ENCODE results near the gene TSC22D2. TPM values are rescaled to one million over a fixed set of nuclear protein-coding genes. Genes with fewer than 3 reads are reported as not detected.

TSC22D2 gene
- total and polyA plus RNA-seq, 2 of the 8 experiments (the other 6 are each of a cell fraction or from before 2014, with no cell fraction given) = 3.4 to 27.6 TPM

DNA sequence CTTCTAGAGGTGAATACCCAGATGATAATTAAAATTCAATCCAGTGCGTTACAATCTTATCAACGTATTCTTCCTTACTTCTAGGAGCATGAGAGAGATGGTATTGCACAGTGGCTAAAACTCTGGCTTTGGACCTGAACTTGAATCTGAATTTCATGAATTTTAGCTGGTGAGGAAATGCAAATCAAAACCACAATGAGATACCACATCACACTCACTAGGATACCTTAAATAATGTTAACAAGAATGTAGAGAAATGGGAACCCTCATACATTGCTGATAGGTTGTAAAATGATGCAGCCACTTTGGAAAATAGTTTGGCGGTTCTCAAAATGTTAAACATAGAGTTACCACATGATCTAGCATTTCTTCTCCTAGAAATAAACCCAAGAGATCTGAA lies 47.1 kb upstream of the TSC22D2 start:
- ChIA-PET POLR2A (ENCODE audit: partially characterized antibody) (interaction anchor here (1.3 kb wide), 1 partner anchor 47 kb away, joined by 3 read pairs; the partner anchor contains the start of gene TSC22D2), CTCF (ENCODE audit: partially characterized antibody) (interaction anchor here (1.0 to 1.6 kb wide), 4 partner anchors 11 to 48 kb away, joined by 3 read pairs; no protein-coding TSS in a partner anchor)
- Histone ChIP-seq H3K14ac (ENCODE audit: insufficient read length) (no peak overlapping the region), H3K79me2 (ENCODE audit: control insufficient read depth in 1 of 2, insufficient read depth in 2 of 2, low read length in 2 of 2) (no peaks in the 10 kb centered on the region), H4K8ac (ENCODE audit: extremely low read depth, insufficient read depth, low read length) (no peak overlapping the region), H4K20me1 (replicated peaks in 1 of 2; ENCODE audit: control insufficient read depth in 1 of 2, insufficient read depth in 2 of 2, low read length in 2 of 2) (no peaks in the 10 kb centered on the region), H3K4ac (replicated peaks; ENCODE audit: insufficient read length, low read depth, low read length) (no peak overlapping the region), H3K36me3 (ENCODE audit: control insufficient read depth in 2 of 4, insufficient read depth in 4 of 4, low read length in 3 of 4) (no peaks in the 10 kb centered on the region), H2BK120ac (replicated peaks; ENCODE audit: low read depth, low read length) (no peak overlapping the region), H3K4me1 (replicated peaks in 1 of 4; ENCODE audit: control insufficient read depth in 3 of 4, insufficient read depth in 4 of 4, low read length in 3 of 4) (no peaks in the 10 kb centered on the region), H3K9ac (replicated peaks in 1 of 4; ENCODE audit: extremely low read depth in 1 of 4, low read depth in 3 of 4, low read length in 3 of 4) (no peak overlapping the region), H3K18ac (ENCODE audit: extremely low read depth, low read length) (no peak overlapping the region), H2AFZ (ENCODE audit: low read length) (no peak overlapping the region), H3K27me3 (replicated peaks in 1 of 4; ENCODE audit: control insufficient read depth in 3 of 4, extremely low read depth in 1 of 4, insufficient read depth in 3 of 4, low read length in 3 of 4) (peaks cover 0 to 1% (median 0%) of the 10 kb centered on the region in 4 experiments; a peak in 1 of 7 replicates), H3K9me3 (ENCODE audit: insufficient read depth in 2 of 2, low read depth in 1 of 2, low read length in 1 of 2) (no peaks in the 10 kb centered on the region), H3K4me3 (ENCODE audit: extremely low read depth in 1 of 4, insufficient read depth in 2 of 4, low read depth in 3 of 4, low read length in 4 of 4) (no peak overlapping the region), H3K23me2 (ENCODE audit: low read depth, low read length) (no peaks in the 10 kb centered on the region), H2BK15ac (ENCODE audit: low read length) (no peak overlapping the region), H3K56ac (replicated peaks; ENCODE audit: insufficient read length, low read depth, low read length) (no peak overlapping the region), H2AK5ac (ENCODE audit: low read depth, low read length) (no peak overlapping the region), H4K5ac (ENCODE audit: insufficient read length, low read depth, low read length) (no peak overlapping the region), H3K4me2 (ENCODE audit: insufficient read depth in 1 of 2, low read depth in 2 of 2, low read length in 2 of 2) (no peak overlapping the region), H2BK5ac (ENCODE audit: low read depth, low read length) (no peak overlapping the region), H2BK20ac (ENCODE audit: low read length) (no peak overlapping the region), H3K23ac (ENCODE audit: insufficient read length) (no peak overlapping the region), H4K91ac (replicated peaks; ENCODE audit: insufficient read length, low read length) (no peak overlapping the region), H3K27ac (ENCODE audit: low read depth, low read length) (no peak overlapping the region), H3K79me1 (ENCODE audit: low read depth, low read length) (no peaks in the 10 kb centered on the region), H2BK12ac (ENCODE audit: low read depth, low read length) (no peak overlapping the region)
- DNase-seq (ENCODE audit: low read depth in 1 of 2, low spot score in 2 of 2) (no peak), FAIRE-seq (no peak)
- 92% methylated on average over 3 of the region's 3 CpGs; no CpG with 5 or more reads in 1 of the 2 experiments for WGBS, 2 experiments (ENCODE audit: extremely low coverage in 1 of 2, insufficient coverage in 1 of 2, insufficient read length in 1 of 2, insufficient replicate concordance in 2 of 2, low coverage in 1 of 2, low lambda C conversion rate in 2 of 2, missing lambda C conversion rate in 1 of 2)
- TF ChIP-seq CTBP2 (IDR thresholded peaks at IDR 0.05; ENCODE audit: borderline replicate concordance, insufficient read depth, insufficient read length, low read length) (no peak), GABPA (IDR thresholded peaks at IDR 0.05; ENCODE audit: borderline replicate concordance, insufficient read depth, low read length) (no peak), HDAC6 (IDR thresholded peaks at IDR 0.05; ENCODE audit: low read depth, low read length) (no peak), SP2 (IDR thresholded peaks at IDR 0.05; ENCODE audit: low read length) (no peak), SIX5 (IDR thresholded peaks at IDR 0.05; ENCODE audit: low read depth, low read length) (no peak), BACH1 (IDR thresholded peaks at IDR 0.05; ENCODE audit: low read length) (no peak), GTF2F1 (IDR thresholded peaks at IDR 0.05; ENCODE audit: borderline replicate concordance, low read depth, low read length) (no peak), RAD21 (IDR thresholded peaks at IDR 0.05 in 1 of 2, conservative IDR thresholded peaks at IDR 0.05 in 1 of 2; ENCODE audit: low read depth in 2 of 2, low read length in 2 of 2) (no peak)
- TF ChIP-seq, protein P1, sequence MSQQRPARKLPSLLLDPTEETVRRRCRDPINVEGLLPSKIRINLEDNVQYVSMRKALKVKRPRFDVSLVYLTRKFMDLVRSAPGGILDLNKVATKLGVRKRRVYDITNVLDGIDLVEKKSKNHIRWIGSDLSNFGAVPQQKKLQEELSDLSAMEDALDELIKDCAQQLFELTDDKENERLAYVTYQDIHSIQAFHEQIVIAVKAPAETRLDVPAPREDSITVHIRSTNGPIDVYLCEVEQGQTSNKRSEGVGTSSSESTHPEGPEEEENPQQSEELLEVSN (IDR thresholded peaks at IDR 0.05) = no peak
- TF ChIP-seq, protein P2, sequence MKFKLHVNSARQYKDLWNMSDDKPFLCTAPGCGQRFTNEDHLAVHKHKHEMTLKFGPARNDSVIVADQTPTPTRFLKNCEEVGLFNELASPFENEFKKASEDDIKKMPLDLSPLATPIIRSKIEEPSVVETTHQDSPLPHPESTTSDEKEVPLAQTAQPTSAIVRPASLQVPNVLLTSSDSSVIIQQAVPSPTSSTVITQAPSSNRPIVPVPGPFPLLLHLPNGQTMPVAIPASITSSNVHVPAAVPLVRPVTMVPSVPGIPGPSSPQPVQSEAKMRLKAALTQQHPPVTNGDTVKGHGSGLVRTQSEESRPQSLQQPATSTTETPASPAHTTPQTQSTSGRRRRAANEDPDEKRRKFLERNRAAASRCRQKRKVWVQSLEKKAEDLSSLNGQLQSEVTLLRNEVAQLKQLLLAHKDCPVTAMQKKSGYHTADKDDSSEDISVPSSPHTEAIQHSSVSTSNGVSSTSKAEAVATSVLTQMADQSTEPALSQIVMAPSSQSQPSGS (IDR thresholded peaks at IDR 0.05; ENCODE audit: low read length) = no peak

Measured in H1 (cell line).